HepG2 (cell line): ENCODE measurements around the gene ZCCHC3. TPM values are rescaled to one million over a fixed set of nuclear protein-coding genes. Genes with fewer than 3 reads are reported as not detected.

ENCODE experiments used
- ARID2 ChIP-seq: sonication (generic); formaldehyde crosslinking; IDR thresholded peaks from 2 replicates; pipeline ENCODE4 v1.8.1; 2022; ENCODE audit warnings: mild to moderate bottlenecking, missing genetic modification reagents, borderline replicate concordance
- ATAD3A ChIP-seq: sonication (generic); formaldehyde crosslinking; IDR thresholded peaks from 2 replicates; pipeline ENCODE4 v1.4.0; 2020; ENCODE audit warnings: missing genetic modification reagents
- HES4 ChIP-seq: sonication (generic); formaldehyde crosslinking; IDR thresholded peaks from 2 replicates; pipeline ENCODE4 v1.9.0; 2021; ENCODE audit warnings: mild to moderate bottlenecking, missing genetic modification reagents, borderline replicate concordance
- MEIS2 ChIP-seq: sonication (generic); formaldehyde crosslinking; IDR thresholded peaks from 2 replicates; pipeline ENCODE4 v1.9.0; 2021; ENCODE audit warnings: mild to moderate bottlenecking, missing genetic modification reagents
- MYC ChIP-seq: sonication (generic); formaldehyde crosslinking; IDR thresholded peaks from 2 replicates; pipeline ENCODE4 v1.9.0; 2021; ENCODE audit warnings: missing genetic modification reagents, borderline replicate concordance
- MYPOP ChIP-seq: sonication (generic); formaldehyde crosslinking; IDR thresholded peaks from 2 replicates; pipeline ENCODE4 v1.8.1; 2023; ENCODE audit warnings: mild to moderate bottlenecking, moderate library complexity, missing genetic modification reagents
- SNAPC4 ChIP-seq: sonication (generic); formaldehyde crosslinking; IDR thresholded peaks from 2 replicates; pipeline ENCODE4 v1.4.0; 2020; ENCODE audit warnings: mild to moderate bottlenecking, missing genetic modification reagents
- SRSF9 ChIP-seq: fragments of 200-400 bp; formaldehyde crosslinking; IDR thresholded peaks from 2 replicates; pipeline ENCODE4 v1.6.1; 2018; ENCODE audit warnings: borderline replicate concordance, mild to moderate bottlenecking, low read depth, low read length; ENCODE audit not compliant: insufficient read depth, poor library complexity, severe bottlenecking
- THAP7 ChIP-seq: sonication (generic); formaldehyde crosslinking; IDR thresholded peaks from 2 replicates; pipeline ENCODE4 v1.8.1; 2023; ENCODE audit warnings: mild to moderate bottlenecking, missing genetic modification reagents
- ZNF3 ChIP-seq: IDR thresholded peaks from 2 replicates; pipeline ENCODE4 v1.7.0; 2017; ENCODE audit warnings: inconsistent platforms
- ZNF343 ChIP-seq: sonication (generic); formaldehyde crosslinking; IDR thresholded peaks from 2 replicates; pipeline ENCODE4 v1.4.0; 2020; ENCODE audit warnings: mild to moderate bottlenecking, missing genetic modification reagents
- ZNF441 ChIP-seq: sonication (generic); formaldehyde crosslinking; IDR thresholded peaks from 2 replicates; pipeline ENCODE4 v1.7.0; 2021; ENCODE audit warnings: missing genetic modification reagents, borderline replicate concordance
- ZNF546 ChIP-seq: sonication (generic); formaldehyde crosslinking; conservative IDR thresholded peaks from 2 replicates; pipeline ENCODE4 v1.8.1; 2023; ENCODE audit warnings: mild to moderate bottlenecking, missing genetic modification reagents
- ZSCAN29 ChIP-seq: sonication (generic); formaldehyde crosslinking; conservative IDR thresholded peaks from 2 replicates; pipeline ENCODE4 v1.4.0; 2020; ENCODE audit warnings: mild to moderate bottlenecking, missing genetic modification reagents
- polyA plus RNA-seq, 8 experiments: library from polyadenylated mRNA; depleted of rRNA in 3 of 8; stranded (reverse) in 7 of 8; unstranded in 1 of 8; fragments of >200 nt; fragmentation: Illumina TruSeq in 4 of 8; extraction: Trizol in 4 of 8; gene quantifications; 2 replicates each; pipeline versions ENCODE4 v1.2.1 to v1.2.3, GENCODE V29; 2011 to 2016; ENCODE audit warnings: low read depth in 4 of 8, missing spikeins in 1 of 8, mixed read lengths in 1 of 8; ENCODE audit not compliant: insufficient read depth in 1 of 8
- total RNA-seq, 5 experiments: library from RNA; depleted of rRNA; stranded (reverse); fragments of >200 nt; fragmentation: Illumina TruSeq; extraction: Trizol; gene quantifications; 2 replicates each; pipeline ENCODE4 v1.2.3, GENCODE V29; 2016; ENCODE audit warnings: low read depth in 1 of 5
- TF ChIP-seq, protein P1 (sequence below): IDR thresholded peaks from 2 replicates; pipeline ENCODE4 v1.6.1; 2016; ENCODE audit warnings: low read depth
- TF ChIP-seq, protein P2 (sequence below): sonication (generic); formaldehyde crosslinking; IDR thresholded peaks from 2 replicates; pipeline ENCODE4 v1.8.0; 2022; ENCODE audit warnings: mild to moderate bottlenecking, missing genetic modification reagents
- TF ChIP-seq, protein P3 (sequence below): sonication (generic); formaldehyde crosslinking; conservative IDR thresholded peaks from 2 replicates; pipeline ENCODE4 v1.5.0; 2020; ENCODE audit warnings: missing genetic modification reagents

Gene ZCCHC3
- total and polyA plus RNA-seq, 2 of the 13 experiments (the other 11 are each of a cell fraction or from before 2014, with no cell fraction given), result 46.6 to 63.0 TPM

GRCh38 chr20:325889-326644 lies 28.7 kb downstream of the ZCCHC3 start (continued):
- TF ChIP-seq THAP7 (CRISPR knock-in tag) (peak; percentile 14), ATAD3A (no peak), MEIS2 (no peak), ZNF343 (CRISPR knock-in tag) (no peak), SRSF9 (no peak), HES4 (peak; percentile 16; the same call in 1 of the 2 replicates), ZNF3 (CRISPR knock-in tag) (no peak), ZNF441 (CRISPR knock-in tag) (no peak), SNAPC4 (CRISPR knock-in tag) (no peak), MYPOP (no peak; the same call in 1 of the 2 replicates), ARID2 (CRISPR knock-in tag) (no peak), ZSCAN29 (no peak), ZNF546 (CRISPR knock-in tag) (no peak), MYC (CRISPR knock-in tag) (peak; percentile 49)
- TF ChIP-seq, protein P1, sequence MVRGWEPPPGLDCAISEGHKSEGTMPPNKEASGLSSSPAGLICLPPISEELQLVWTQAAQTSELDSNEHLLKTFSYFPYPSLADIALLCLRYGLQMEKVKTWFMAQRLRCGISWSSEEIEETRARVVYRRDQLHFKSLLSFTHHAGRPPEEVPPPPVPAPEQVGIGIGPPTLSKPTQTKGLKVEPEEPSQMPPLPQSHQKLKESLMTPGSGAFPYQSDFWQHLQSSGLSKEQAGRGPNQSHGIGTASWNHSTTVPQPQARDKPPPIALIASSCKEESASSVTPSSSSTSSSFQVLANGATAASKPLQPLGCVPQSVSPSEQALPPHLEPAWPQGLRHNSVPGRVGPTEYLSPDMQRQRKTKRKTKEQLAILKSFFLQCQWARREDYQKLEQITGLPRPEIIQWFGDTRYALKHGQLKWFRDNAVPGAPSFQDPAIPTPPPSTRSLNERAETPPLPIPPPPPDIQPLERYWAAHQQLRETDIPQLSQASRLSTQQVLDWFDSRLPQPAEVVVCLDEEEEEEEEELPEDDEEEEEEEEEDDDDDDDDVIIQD, result no peak
- TF ChIP-seq, protein P2, sequence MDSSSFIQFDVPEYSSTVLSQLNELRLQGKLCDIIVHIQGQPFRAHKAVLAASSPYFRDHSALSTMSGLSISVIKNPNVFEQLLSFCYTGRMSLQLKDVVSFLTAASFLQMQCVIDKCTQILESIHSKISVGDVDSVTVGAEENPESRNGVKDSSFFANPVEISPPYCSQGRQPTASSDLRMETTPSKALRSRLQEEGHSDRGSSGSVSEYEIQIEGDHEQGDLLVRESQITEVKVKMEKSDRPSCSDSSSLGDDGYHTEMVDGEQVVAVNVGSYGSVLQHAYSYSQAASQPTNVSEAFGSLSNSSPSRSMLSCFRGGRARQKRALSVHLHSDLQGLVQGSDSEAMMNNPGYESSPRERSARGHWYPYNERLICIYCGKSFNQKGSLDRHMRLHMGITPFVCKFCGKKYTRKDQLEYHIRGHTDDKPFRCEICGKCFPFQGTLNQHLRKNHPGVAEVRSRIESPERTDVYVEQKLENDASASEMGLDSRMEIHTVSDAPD (CRISPR knock-in tag), result no peak
- TF ChIP-seq, protein P3, sequence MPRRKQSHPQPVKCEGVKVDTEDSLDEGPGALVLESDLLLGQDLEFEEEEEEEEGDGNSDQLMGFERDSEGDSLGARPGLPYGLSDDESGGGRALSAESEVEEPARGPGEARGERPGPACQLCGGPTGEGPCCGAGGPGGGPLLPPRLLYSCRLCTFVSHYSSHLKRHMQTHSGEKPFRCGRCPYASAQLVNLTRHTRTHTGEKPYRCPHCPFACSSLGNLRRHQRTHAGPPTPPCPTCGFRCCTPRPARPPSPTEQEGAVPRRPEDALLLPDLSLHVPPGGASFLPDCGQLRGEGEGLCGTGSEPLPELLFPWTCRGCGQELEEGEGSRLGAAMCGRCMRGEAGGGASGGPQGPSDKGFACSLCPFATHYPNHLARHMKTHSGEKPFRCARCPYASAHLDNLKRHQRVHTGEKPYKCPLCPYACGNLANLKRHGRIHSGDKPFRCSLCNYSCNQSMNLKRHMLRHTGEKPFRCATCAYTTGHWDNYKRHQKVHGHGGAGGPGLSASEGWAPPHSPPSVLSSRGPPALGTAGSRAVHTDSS (CRISPR knock-in tag), result no peak
